Neural cell (in vitro differentiated cells): ENCODE data around the gene SNAP29. TPM values are rescaled to one million over a fixed set of nuclear protein-coding genes. Genes with fewer than 3 reads are reported as not detected.

Experiments used
- H2AFZ ChIP-seq: fragments of 200-600, 300-800 bp; sonication (generic), shearing (Covaris generic); 2 replicates; pipeline ENCODE4 v1.6.0; 2014; ENCODE audit warnings: low read depth, mild to moderate bottlenecking, antibody characterized with exemption, low read length, moderate library complexity
- H3F3A ChIP-seq: fragments of 200-600 bp; shearing (Covaris generic); 2 replicates; pipeline ENCODE4 v1.6.1; 2016; ENCODE audit warnings: mild to moderate bottlenecking, moderate library complexity, mixed read lengths, antibody characterized with exemption, low read length; ENCODE audit not compliant: insufficient read depth, poor library complexity, severe bottlenecking
- H3K27ac ChIP-seq: fragments of 200-600, 300-800 bp; sonication (generic), shearing (Covaris generic); 2 replicates; pipeline ENCODE4 v1.5.1; 2014; ENCODE audit warnings: mild to moderate bottlenecking, low read length, moderate library complexity
- H3K27me3 ChIP-seq: fragments of 300-800, 200-600 bp; sonication (generic), shearing (Covaris generic); 2 replicates; pipeline ENCODE4 v1.6.0; 2014; ENCODE audit warnings: mild to moderate bottlenecking, low read depth, low read length, moderate library complexity; ENCODE audit not compliant: insufficient read depth
- H3K36me3 ChIP-seq: fragments of 300-800, 200-600 bp; sonication (generic), shearing (Covaris generic); 2 replicates; pipeline ENCODE4 v1.5.1; 2014; ENCODE audit warnings: mild to moderate bottlenecking, antibody characterized with exemption, low read length, moderate library complexity; ENCODE audit not compliant: insufficient read depth
- H3K4me2 ChIP-seq: fragments of 300-800, 200-600 bp; sonication (generic), shearing (Covaris generic); 2 replicates; pipeline ENCODE4 v1.6.0; 2014; ENCODE audit warnings: mild to moderate bottlenecking, low read length
- H3K4me3 ChIP-seq: fragments of 300-800, 200-600 bp; sonication (generic), shearing (Covaris generic); 2 replicates; pipeline ENCODE4 v1.5.1; 2014; ENCODE audit warnings: mild to moderate bottlenecking, low read length, moderate library complexity
- H3K79me2 ChIP-seq: fragments of 200-600 bp; shearing (Covaris generic); replicated peaks from 2 replicates; pipeline ENCODE4 v1.6.0; 2014; ENCODE audit warnings: mild to moderate bottlenecking, low read length, moderate library complexity; ENCODE audit not compliant: insufficient read depth
- H3K9ac ChIP-seq: fragments of 300-800, 200-600 bp; sonication (generic), shearing (Covaris generic); 2 replicates; pipeline ENCODE4 v1.6.1; 2016; ENCODE audit warnings: mild to moderate bottlenecking, low read length, mixed read lengths
- H3K9me2 ChIP-seq: fragments of 200-600 bp; shearing (Covaris generic); 2 replicates; pipeline ENCODE4 v1.6.1; 2016; ENCODE audit warnings: mild to moderate bottlenecking, low read length, mixed read lengths; ENCODE audit not compliant: insufficient read depth
- H3K9me3 ChIP-seq: fragments of 200-600, 300-800 bp; sonication (generic), shearing (Covaris generic); 2 replicates; pipeline ENCODE4 v1.6.1; 2016; ENCODE audit warnings: mild to moderate bottlenecking, mixed run types, low read length, moderate library complexity, mixed read lengths
- H4K20me1 ChIP-seq: fragments of 200-600 bp; shearing (Covaris generic); 2 replicates; pipeline ENCODE4 v1.6.1; 2016; ENCODE audit warnings: mild to moderate bottlenecking, mixed run types; ENCODE audit not compliant: insufficient read depth
- EP300 ChIP-seq: fragments of 450-650 bp; conservative IDR thresholded peaks from 2 replicates; pipeline ENCODE4 v1.6.1; 2014; ENCODE audit warnings: antibody characterized with exemption, mild to moderate bottlenecking, moderate library complexity; ENCODE audit not compliant: poor library complexity, severe bottlenecking
- EZH2 ChIP-seq: fragments of 200-600, 300-800 bp; shearing (Covaris generic), sonication (generic); IDR thresholded peaks from 2 replicates; pipeline ENCODE4 v1.6.1; 2014; ENCODE audit warnings: antibody characterized with exemption, low read length, borderline replicate concordance, mild to moderate bottlenecking; ENCODE audit not compliant: insufficient read depth, poor library complexity, severe bottlenecking
- MXI1 ChIP-seq: fragments of 450-650 bp; conservative IDR thresholded peaks from 2 replicates; pipeline ENCODE4 v1.6.1; 2014; ENCODE audit warnings: antibody characterized with exemption, mild to moderate bottlenecking; ENCODE audit not compliant: poor library complexity, severe bottlenecking
- POLR2AphosphoS5 ChIP-seq: IDR thresholded peaks from 2 replicates; pipeline ENCODE4 v1.6.1; 2012
- RAD21 ChIP-seq: fragments of 450-650 bp; conservative IDR thresholded peaks from 2 replicates; pipeline ENCODE4 v1.6.1; 2014; ENCODE audit warnings: antibody characterized with exemption, mild to moderate bottlenecking, moderate library complexity
- SMC3 ChIP-seq: fragments of 450-650 bp; conservative IDR thresholded peaks from 2 replicates; pipeline ENCODE4 v1.6.1; 2014; ENCODE audit warnings: antibody characterized with exemption, mild to moderate bottlenecking, moderate library complexity; ENCODE audit not compliant: poor library complexity
- TAF1 ChIP-seq: IDR thresholded peaks from 2 replicates; pipeline ENCODE4 v1.6.1; 2012; ENCODE audit warnings: low read depth
- polyA plus RNA-seq: library from polyadenylated mRNA; depleted of rRNA; stranded (reverse); fragments of >200 nt; gene quantifications from 2 replicates; pipeline ENCODE4 v1.2.3, GENCODE V29; 2014
- TF ChIP-seq, protein P1 (sequence below): fragments of 450-650 bp; IDR thresholded peaks from 2 replicates; pipeline ENCODE4 v1.5.1; 2014; ENCODE audit warnings: antibody characterized with exemption, mild to moderate bottlenecking, moderate library complexity; ENCODE audit not compliant: poor library complexity, severe bottlenecking
- TF ChIP-seq, protein P2 (sequence below): IDR thresholded peaks from 2 replicates; pipeline ENCODE4 v1.6.1; 2012; ENCODE audit warnings: borderline replicate concordance

Gene SNAP29
- polyA plus RNA-seq, 1 donor from 2014 or later = 7.0 TPM

DNA sequence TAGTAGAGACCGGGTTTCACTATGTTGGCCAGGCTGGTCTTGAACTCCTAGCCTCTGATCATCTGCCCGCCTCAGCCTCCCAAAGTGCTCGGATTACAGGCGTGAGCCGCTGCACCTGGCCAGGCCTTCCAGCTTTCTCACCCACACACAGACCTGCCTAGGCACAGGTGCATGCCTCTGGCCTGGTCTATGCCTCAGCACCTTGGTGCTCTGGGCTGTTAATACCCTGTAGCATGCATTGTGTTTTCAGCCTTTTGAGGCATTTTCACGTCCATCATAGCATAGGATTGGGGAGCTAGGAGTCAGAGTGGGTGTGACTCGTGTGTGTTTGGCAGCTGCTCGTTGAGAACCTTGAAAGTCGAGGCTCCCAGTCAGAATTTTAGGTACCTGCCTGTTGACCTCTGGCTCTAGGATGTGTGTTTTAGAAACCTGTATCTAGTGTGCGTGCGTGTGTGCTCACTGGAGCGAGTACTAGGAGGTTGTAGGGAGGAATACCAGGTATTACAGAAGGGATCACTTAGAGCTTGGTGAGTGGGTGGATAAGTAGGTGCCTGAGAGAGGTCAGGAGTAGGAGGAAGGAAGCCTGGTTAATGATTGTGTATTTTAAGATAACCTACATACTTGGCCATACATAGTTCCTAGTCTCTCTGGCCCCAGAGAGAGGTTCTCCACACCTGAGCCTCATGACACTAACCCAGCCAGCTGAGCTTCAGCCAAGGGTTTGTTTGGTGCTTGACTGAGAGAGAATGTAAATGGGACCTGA, 78.4 kb downstream of the SNAP29 start:
- peaks cover 84% of the 10 kb centered on the region for H3K79me2 ChIP-seq
- no peak overlapping the region for H2AFZ ChIP-seq
- H3K4me3 ChIP-seq = peak overlapping the region; percentile 0
- H3K27ac ChIP-seq = no peak overlapping the region
- H4K20me1 ChIP-seq = peaks cover 37% of the 10 kb centered on the region
- H3K9ac ChIP-seq = no peak overlapping the region
- H3K4me2 ChIP-seq = no peak overlapping the region
- H3K27me3 ChIP-seq = no peaks in the 10 kb centered on the region
- TF ChIP-seq SMC3 (no peak), POLR2AphosphoS5 (no peak), TAF1 (no peak), EP300 (no peak), RAD21 (no peak), MXI1 (no peak), EZH2 (no peak)
- TF ChIP-seq, protein P1, sequence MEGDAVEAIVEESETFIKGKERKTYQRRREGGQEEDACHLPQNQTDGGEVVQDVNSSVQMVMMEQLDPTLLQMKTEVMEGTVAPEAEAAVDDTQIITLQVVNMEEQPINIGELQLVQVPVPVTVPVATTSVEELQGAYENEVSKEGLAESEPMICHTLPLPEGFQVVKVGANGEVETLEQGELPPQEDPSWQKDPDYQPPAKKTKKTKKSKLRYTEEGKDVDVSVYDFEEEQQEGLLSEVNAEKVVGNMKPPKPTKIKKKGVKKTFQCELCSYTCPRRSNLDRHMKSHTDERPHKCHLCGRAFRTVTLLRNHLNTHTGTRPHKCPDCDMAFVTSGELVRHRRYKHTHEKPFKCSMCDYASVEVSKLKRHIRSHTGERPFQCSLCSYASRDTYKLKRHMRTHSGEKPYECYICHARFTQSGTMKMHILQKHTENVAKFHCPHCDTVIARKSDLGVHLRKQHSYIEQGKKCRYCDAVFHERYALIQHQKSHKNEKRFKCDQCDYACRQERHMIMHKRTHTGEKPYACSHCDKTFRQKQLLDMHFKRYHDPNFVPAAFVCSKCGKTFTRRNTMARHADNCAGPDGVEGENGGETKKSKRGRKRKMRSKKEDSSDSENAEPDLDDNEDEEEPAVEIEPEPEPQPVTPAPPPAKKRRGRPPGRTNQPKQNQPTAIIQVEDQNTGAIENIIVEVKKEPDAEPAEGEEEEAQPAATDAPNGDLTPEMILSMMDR = no peak
- TF ChIP-seq, protein P2, sequence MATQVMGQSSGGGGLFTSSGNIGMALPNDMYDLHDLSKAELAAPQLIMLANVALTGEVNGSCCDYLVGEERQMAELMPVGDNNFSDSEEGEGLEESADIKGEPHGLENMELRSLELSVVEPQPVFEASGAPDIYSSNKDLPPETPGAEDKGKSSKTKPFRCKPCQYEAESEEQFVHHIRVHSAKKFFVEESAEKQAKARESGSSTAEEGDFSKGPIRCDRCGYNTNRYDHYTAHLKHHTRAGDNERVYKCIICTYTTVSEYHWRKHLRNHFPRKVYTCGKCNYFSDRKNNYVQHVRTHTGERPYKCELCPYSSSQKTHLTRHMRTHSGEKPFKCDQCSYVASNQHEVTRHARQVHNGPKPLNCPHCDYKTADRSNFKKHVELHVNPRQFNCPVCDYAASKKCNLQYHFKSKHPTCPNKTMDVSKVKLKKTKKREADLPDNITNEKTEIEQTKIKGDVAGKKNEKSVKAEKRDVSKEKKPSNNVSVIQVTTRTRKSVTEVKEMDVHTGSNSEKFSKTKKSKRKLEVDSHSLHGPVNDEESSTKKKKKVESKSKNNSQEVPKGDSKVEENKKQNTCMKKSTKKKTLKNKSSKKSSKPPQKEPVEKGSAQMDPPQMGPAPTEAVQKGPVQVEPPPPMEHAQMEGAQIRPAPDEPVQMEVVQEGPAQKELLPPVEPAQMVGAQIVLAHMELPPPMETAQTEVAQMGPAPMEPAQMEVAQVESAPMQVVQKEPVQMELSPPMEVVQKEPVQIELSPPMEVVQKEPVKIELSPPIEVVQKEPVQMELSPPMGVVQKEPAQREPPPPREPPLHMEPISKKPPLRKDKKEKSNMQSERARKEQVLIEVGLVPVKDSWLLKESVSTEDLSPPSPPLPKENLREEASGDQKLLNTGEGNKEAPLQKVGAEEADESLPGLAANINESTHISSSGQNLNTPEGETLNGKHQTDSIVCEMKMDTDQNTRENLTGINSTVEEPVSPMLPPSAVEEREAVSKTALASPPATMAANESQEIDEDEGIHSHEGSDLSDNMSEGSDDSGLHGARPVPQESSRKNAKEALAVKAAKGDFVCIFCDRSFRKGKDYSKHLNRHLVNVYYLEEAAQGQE = no peak
- no peaks in the 10 kb centered on the region for H3K9me2 ChIP-seq
- H3K36me3 ChIP-seq = no peaks in the 10 kb centered on the region
- no peaks in the 10 kb centered on the region for H3F3A ChIP-seq
- H3K9me3 ChIP-seq = no peaks in the 10 kb centered on the region

DNA sequence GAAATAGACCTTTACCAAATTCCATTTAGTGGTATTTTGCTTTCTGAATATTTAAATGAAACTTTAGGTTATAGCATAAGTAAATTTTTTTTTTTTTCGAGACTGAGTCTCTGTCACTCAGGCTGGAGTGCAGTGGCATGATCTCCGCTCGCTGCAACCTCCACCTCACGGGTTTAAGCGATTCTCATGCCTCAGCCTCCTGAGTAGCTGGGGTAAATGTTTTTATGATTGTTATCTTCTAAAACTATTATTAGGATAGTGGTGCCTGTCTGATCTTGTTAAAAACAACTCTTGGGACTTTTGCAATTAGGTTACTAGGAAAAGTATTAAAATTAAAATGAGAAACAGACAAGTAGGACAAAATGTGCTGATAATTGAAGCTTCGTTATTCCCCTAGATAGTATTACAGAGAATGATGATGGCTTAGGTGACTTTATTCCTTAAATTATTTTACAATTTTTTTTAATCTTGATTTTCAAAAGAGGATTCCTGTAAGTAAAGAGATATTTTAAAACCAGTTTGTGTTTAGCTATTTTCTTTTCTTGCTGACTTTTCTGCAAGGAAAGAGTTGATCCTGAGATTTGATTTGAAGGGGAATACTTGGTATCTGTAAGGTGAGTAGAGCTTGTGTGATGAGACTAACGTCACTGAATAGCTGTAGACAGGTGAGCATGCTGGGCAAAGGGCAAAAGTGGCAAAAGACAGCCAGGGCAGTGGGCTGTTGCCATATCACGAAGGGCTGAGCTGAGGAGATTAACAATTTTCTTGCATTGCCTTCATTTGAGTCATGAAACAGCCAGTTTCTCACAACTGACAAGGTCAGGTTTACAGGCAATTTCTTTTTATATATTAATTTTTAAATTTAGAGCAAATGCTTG, 79.2 kb downstream of the SNAP29 start:
- no peak for TF ChIP-seq MXI1
- TF ChIP-seq SMC3 = no peak
- no peak for TF ChIP-seq EZH2
- TF ChIP-seq TAF1 = no peak
- no peak for TF ChIP-seq EP300
- no peak for TF ChIP-seq POLR2AphosphoS5
- TF ChIP-seq RAD21 = no peak
- TF ChIP-seq, protein P1 = no peak
- TF ChIP-seq, protein P2 = no peak
- Histone ChIP-seq H3F3A (no peaks in the 10 kb centered on the region), H3K27ac (no peak overlapping the region), H4K20me1 (peaks cover 37% of the 10 kb centered on the region), H3K79me2 (peaks cover 85% of the 10 kb centered on the region), H3K27me3 (no peaks in the 10 kb centered on the region), H2AFZ (no peak overlapping the region), H3K9me2 (no peaks in the 10 kb centered on the region), H3K36me3 (no peaks in the 10 kb centered on the region), H3K9ac (no peak overlapping the region), H3K4me2 (no peak overlapping the region), H3K9me3 (no peaks in the 10 kb centered on the region), H3K4me3 (peak overlapping the region; percentile 0)
